Kasumi-1 (cell line): ENCODE results near the gene POTEI.
"Not testable (repeated sequence)": the region's sequence is repeated elsewhere in the genome, so short reads cannot be mapped to it uniquely, and the experiment has no call there.

Experiments
- DNase-seq, 2 experiments: peaks; one replicate each; lab custom pipeline; 2025; lab: John Stamatoyannopoulos, UW

POTEI gene

DNA sequence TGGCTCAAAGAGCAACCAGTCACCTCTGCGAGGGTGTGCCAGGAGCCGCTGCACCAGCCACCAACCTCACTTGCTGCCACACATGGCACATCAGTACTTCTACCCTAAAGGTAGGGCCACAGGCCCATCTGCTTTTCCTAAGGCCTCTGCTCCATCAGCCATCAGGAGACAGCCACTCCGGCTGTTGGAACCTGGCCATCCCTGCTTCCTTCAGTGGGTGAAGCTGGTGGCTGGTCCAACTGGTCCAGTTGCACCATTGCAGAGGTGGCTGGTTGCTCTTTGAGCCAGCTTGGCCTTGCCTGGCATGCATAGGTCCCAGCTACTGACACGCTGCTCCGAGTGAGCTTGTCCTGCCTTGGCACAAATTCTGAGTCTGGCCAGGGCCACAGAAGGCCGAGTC lies 53.7 kb downstream of the POTEI start:
- DNase-seq, result not testable (repeated sequence)

DNA sequence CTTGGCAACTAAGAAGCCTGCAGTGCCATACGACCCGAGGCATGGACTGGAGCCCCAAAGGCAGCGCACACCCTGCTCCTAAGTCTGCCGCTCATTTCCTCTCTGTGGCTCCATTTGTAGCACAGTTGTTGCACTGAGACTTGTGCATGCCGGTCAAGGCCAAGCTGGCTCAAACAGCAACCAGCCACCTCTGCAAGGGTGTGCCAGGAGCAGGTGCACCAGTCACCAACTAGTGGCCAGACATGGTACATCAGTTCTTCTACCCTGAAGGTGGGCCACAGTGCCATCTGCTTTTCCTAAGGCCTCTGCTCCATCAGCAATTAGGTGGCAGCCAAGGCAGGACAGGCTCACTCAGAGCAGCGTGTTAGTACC lies 54.4 kb downstream of the POTEI start:
- DNase-seq, result not testable (repeated sequence)

DNA sequence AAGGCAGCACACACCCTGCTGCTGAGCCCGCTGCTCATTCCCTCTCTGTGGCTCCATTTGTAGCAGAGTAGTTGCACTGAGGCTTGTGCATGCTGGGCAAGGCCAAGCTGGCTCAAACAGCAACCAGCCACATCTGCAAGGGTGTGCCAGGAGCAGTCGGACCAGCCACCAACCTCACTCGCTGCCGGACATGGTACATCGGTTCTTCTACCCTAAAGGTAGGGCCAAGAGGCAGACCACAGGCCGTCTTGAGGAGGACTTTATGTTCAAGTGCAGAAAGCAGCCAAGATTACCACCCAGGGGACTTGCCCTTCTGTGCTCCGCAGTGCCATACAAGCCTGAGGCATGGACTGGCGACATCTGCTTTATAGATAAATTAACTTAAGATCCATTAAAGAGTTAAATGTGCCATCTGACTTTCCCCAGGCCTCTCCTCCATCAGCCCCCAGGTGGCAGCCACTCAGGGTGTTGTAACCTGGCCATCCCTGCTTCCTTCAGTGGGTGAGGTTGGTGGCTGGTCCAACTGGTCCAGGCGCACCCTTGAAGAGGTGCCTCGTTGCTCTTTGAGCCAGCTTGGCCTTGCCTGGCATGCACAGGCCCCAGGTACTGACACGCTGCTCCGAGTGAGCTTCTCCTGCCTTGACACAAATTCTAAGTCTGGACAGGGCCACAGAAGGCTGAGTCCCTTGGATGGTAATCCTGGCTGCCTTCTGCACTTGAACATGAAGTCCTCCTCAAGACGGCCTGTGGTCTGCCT lies 55.0 kb downstream of the POTEI start:
- not testable (repeated sequence) for DNase-seq

- DNase-seq, result not testable (repeated sequence)
These were observed 56.2 kb downstream of the POTEI start for GRCh38 chr2:130452897-130453296.

GRCh38 chr2:130451823-130452222 lies 57.3 kb downstream of the POTEI start:
- DNase-seq, result not testable (repeated sequence)

GRCh38 chr2:130451278-130451677 lies 57.9 kb downstream of the POTEI start:
- not testable (repeated sequence) for DNase-seq

DNA sequence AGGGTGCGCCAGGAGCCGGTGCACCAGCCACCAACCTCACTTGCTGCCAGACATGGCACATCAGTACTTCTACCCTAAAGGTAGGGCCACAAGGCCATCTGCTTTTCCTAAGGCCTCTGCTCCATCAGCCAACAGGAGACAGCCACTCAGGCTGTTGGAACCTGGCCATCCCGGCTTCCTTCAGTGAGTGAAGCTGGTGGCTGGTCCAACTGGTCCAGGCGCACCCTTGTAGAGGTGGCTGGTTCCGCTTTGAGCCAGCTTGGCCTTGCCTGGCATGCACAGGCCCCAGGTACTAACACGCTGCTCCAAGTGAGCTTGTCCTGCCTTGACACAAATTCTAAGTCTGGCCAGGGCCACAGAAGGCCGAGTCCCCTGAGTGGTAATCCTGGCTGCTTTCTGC lies 58.8 kb downstream of the POTEI start:
- DNase-seq, result not testable (repeated sequence)

DNA sequence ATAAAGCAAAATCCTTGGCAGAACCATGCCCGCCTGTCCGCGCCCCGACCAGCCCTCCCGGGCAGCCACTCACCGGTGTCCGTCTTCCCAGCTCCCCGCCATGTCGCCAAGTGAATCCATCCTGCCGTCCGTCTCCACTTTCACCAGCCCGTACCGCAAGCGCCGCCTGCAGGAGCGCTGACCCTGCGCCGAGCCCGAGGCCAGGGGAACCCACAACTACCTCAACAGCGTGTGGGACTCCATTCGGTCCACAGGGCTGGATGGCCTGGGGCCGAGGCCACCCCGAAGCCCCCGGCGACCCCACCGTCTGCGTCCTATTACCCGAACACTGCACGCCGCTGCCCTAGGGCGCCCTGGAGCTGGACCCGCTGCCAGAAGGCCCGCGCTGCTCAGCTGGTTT lies 81.5 kb downstream of the POTEI start:
- DNase-seq, result not testable (repeated sequence)

- DNase-seq, result not testable (repeated sequence)
These were observed 90.3 kb downstream of the POTEI start for GRCh38 chr2:130418845-130419244.

DNA sequence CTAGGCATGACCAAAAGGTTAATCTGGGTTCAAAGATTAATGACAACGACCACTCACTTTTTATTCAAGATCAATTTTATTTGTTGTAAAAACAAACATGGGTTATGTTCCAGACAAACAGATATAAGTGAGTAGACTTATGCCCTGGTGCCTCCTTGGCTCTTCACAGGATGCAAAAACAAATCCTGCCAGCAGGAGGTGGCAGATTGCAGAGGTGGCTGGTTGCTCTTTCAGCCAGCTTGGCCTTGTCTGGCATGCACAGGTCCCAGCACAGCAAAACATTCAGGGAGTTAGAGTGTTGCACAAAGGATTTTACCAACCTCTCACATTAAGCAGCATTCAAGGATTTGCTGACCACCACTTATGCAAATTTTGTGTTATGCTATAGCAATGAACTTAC lies 92.4 kb downstream of the POTEI start:
- DNase-seq, result not testable (repeated sequence)
